ENCODE results near the gene SPATA19.

The SPATA19 gene

DNA sequence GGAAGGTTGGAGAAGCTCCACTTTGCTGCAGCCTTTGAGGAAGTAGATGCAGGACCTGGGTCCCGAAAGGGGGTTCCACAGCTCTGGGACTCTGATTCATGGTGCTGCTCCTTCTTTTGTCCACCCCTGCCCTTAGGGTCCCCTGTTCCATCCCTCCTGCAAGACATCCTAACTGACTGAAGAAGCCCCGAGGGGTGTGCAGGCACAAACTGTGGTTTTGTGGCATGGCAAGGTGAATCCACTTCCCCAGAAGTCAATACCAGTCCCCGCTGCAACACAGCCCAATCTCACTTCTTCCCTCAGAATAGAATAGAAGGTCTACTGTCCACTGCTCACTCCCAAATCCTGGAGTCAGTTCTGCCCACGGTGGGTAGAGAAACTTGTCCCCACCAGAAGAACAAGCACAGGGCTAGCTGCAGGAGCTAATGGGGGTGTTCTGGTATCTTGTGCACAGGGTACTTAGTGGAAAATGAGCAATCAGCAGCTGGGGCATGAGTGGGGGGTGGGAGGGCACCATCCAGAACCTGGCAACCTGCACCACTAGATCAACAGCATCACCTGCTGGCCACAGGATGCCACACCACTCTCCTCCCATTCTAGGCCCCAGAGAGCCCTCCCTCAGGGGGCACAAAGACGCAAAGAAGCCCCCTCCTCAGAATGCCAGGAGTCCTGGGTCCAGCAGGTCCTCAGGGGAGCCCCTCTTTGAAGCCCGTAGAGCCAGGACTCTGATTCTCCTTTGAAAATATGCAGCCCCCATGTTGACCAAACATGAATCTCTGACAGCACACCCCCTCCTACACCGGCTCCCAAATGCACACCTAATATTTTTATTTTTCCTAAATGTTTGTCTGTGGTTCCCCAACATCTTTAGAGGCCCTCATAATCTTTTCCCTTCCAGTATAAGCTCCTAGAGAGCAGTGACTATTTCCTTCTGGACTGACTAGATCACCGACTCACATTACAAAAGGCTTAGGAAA, 14.1 kb downstream of the SPATA19 start:
- DNase-seq (ENCODE audit: insufficient read length, low spot score): no peak
- FAIRE-seq: no peak

DNA sequence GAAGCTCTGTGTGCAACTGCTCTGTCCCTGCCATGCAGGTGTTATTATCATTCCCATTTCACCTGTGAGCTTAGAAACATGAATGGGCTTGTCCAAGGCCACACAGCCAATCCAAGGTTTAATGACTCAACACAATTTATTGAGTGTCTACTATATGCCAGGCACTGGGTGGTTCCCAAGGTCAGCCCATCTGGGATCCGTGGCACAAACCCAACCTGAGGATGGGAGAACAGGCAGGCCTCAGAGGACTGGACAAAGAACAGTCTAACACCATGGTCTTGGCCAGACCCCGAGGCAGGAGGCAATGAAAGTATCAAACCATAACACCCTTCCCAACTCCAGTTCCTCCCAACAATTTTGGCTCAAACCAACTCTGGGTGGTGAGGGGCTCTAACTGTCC, 15.7 kb downstream of the SPATA19 start:
- FAIRE-seq (no peak), DNase-seq (ENCODE audit: insufficient read length, low spot score) (no peak)
- no peak for TF ChIP-seq POLR2A (IDR thresholded peaks at IDR 0.05; ENCODE audit: low read depth, low read length)

More for the DNA sequence above, 14.1 kb downstream of the SPATA19 start:
- TF ChIP-seq POLR2A (IDR thresholded peaks at IDR 0.05; ENCODE audit: low read depth, low read length): no peak

DNA sequence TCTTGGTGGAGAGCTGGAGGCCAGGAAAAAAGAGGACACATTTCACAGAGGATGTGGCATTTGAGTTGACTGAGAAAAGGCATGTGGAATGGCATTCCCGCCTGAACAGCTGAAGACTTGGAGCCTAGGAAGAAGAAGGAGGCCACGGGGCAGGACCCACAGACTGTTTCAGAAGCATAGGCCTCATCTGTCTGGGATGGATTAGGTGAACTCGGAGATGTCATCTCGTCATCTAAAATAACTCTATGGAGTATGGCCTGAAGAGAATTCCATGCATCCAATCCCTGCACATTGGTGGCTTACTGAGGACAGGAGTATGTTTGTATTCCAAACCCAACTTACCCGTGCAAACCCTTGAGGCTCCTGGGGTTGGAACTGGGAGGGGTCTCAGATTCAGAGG, 16.4 kb downstream of the SPATA19 start:
- no peak for FAIRE-seq
- no peak for TF ChIP-seq POLR2A (IDR thresholded peaks at IDR 0.05; ENCODE audit: low read depth, low read length)

DNA sequence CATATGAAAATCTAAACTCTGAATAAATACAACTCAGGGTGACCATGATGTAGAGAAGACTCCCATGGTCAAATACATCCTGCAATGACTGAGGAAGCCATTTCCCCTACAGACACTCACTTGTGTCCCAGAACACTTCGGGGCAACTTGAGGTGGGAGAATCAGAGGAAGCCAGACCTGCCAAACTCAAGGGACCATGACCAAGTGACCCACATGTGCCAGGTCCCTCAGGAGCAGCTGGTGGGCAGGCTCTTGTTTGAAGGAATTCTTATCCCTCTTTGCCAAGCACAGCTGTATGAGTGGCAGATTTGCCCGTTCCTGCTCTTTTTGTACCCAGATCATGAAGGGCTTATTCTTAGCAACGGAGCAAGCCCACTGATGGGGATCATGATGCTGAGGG, 17.8 kb downstream of the SPATA19 start:
- TF ChIP-seq POLR2A (IDR thresholded peaks at IDR 0.05; ENCODE audit: low read depth, low read length): no peak
- no peak for FAIRE-seq
- DNase-seq (ENCODE audit: insufficient read length, low spot score): no peak

More for the DNA sequence above, 16.4 kb downstream of the SPATA19 start:
- DNase-seq (ENCODE audit: insufficient read length, low spot score): no peak

DNA sequence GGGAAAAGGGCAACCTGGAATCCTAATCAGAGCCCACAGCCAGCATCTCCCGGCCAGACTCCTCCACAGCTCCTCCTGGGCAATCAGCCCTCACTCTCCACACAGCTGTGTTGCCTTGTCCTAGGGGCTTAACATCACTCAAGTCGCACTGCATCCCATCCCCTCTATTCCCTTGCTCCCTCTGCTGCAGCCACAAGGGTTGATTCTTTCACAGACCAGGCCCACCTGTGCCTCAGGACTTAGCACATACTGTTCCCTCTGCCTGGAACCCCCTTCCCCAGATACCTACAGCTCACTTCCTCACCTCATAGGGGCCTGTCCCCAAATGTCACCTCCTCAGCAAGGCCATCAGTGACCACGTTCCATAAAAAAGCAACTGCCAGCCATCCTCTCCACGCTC, 18.4 kb downstream of the SPATA19 start:
- no peak for FAIRE-seq
- no peak for DNase-seq (ENCODE audit: insufficient read length, low spot score)
- TF ChIP-seq POLR2A (IDR thresholded peaks at IDR 0.05; ENCODE audit: low read depth, low read length): no peak

DNA sequence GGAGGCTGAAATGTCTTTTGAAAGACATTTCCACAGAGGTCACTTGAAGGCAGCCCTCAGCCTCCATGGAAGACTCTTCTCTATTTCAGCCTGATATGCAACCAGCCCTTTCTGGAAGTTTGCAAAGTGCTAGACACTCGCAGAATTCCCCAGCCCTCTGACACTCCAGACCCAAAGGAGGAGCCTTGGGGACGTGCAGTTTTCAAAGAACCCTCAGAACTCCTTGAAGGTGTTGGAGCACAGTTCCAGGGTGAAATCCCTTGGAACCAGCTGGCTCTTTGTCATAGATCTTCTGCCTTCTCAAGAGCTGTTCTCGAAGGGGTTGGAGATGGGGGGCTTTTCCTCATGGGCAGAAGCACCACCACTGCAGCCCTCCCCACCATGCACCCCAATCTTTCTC, 19.6 kb downstream of the SPATA19 start:
- TF ChIP-seq POLR2A (IDR thresholded peaks at IDR 0.05; ENCODE audit: low read depth, low read length): no peak
- FAIRE-seq (no peak), DNase-seq (ENCODE audit: insufficient read length, low spot score) (no peak)

DNA sequence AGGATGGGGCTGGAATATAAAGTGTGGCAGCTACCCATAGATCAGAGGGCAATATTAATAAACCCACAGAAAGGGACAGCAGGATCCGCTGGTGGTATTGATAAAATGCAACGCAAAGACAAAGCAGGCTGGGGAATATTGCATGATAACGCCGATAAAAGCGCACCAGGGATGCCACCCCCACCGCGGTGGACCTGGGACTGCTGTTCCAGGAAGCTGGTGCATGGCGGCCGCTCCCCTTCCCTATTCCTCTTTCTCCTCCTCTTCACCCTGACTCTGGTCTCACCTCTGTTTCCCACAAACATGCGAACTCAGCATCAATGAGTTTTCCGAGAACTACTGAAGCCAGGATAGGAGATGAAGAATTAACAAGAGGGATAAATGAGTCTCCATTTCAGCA, 20.2 kb downstream of the SPATA19 start:
- DNase-seq (ENCODE audit: insufficient read length, low spot score) (no peak), FAIRE-seq (no peak)
- TF ChIP-seq POLR2A (IDR thresholded peaks at IDR 0.05; ENCODE audit: low read depth, low read length): no peak

DNA sequence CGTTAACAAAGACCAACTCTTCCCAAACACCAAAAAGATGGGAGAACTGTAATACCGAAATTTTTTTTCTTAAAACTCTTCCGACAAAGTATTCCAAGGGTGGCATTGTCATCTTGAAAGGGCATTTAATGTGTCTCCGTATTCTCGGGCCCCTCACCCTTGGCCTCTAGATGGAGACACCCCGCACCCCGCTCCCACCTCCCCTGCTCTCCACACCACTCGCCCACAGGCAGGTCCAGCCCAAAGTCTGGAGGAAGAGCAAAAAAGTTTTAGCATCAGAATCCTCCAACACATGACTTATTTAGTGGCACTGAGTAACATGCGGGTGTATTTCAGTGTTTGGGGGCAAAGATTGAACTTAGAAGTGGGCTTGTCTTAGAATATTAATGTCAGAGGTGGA, 20.7 kb downstream of the SPATA19 start:
- no peak for DNase-seq (ENCODE audit: insufficient read length, low spot score)
- no peak for FAIRE-seq
- TF ChIP-seq POLR2A (IDR thresholded peaks at IDR 0.05; ENCODE audit: low read depth, low read length): no peak

DNA sequence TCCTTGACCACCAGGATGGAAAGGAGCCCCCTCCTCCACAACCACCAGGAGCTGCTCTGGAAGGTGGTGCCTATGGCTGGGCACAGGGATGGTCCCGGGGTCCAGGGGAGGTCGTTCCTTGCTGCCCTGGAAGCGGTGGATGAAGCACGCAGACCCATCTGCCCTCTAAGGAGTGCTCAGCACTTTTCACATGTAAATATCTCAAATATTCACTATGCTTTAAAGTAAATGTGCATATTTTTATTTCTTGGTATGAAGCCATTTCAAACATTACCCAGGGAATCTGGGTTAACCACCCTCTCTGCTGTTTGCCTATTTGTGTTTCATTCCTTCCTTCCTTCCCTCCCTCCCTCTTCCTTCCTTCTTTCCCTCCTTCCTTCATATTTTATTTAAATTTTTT, 21.7 kb downstream of the SPATA19 start:
- DNase-seq (ENCODE audit: insufficient read length, low spot score) (no peak), FAIRE-seq (no peak)
- TF ChIP-seq POLR2A (IDR thresholded peaks at IDR 0.05; ENCODE audit: low read depth, low read length): no peak

DNA sequence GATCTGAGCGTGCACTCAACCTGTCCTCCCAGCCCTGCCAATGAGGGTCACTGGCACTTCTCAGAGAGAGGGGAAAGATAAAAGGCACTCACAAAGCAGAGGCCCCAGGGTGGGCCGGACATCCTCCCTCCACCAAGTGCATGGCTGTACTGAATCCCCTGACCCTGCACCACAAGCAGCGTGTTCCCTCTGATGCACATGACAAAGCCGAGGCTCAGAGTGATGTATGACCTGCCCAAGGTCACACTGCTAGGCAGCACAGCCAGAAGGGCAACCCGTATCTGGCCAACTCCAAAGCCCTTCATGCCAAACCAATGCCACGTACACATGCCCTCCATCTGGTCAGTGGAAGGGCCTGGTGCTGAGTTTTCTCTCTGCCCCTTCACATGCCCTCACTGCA, 22.1 kb downstream of the SPATA19 start:
- no peak for FAIRE-seq
- TF ChIP-seq POLR2A (IDR thresholded peaks at IDR 0.05; ENCODE audit: low read depth, low read length): no peak

DNA sequence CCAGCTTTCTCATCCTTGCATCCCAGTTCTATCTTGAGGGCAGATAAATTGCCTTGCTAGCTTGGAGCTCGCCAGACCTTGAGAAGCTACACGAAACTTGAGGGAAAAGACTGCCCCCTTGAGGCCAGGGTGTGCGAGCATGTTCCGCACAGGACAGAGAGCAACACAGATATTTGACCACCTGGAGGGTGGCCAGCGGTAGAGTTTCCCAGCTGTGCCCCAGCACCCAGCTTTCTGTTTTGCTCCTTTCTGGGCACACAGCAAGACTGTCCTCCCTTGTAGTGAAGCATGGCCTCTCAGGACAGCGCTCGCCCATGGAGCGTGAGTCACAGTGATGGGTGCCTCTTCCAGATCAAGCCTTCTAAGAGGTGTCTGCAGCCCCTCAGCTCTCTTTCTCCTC, 23.5 kb downstream of the SPATA19 start:
- no peak for TF ChIP-seq POLR2A (IDR thresholded peaks at IDR 0.05; ENCODE audit: low read depth, low read length)
- DNase-seq (ENCODE audit: insufficient read length, low spot score) (peak; percentile 42), FAIRE-seq (peak; percentile 57)

More for the DNA sequence above, 22.1 kb downstream of the SPATA19 start:
- no peak for DNase-seq (ENCODE audit: insufficient read length, low spot score)

DNA sequence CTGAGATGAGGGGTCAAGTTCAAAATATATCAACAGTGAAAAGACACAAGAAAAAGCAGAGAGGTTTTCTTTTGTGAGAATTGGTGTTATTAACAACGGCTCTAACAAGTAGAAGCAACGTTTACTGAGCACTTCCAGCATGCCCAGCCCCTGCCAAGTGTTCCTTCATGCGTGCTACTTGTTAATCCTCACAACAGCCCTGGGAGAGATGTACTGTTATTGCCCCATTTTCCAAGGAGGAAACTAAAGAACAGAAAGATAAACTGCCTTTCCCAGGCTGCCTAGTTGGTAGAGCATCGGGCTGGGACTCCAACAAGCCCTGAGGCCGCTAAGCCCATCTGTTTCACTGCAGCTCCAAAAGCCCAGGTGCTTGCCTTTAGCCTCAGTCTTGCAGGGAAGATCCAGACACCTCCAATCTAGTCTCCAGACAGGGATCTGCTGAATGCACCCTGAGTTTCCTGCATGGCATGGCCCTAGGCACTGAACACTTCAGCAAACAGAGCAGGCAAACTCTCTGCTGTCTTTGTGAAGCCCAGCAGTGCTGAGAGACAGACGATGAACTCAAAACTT, 25.5 kb downstream of the SPATA19 start:
- FAIRE-seq (no peak), DNase-seq (ENCODE audit: insufficient read length, low spot score) (no peak)
- TF ChIP-seq POLR2A (IDR thresholded peaks at IDR 0.05; ENCODE audit: low read depth, low read length): no peak

DNA sequence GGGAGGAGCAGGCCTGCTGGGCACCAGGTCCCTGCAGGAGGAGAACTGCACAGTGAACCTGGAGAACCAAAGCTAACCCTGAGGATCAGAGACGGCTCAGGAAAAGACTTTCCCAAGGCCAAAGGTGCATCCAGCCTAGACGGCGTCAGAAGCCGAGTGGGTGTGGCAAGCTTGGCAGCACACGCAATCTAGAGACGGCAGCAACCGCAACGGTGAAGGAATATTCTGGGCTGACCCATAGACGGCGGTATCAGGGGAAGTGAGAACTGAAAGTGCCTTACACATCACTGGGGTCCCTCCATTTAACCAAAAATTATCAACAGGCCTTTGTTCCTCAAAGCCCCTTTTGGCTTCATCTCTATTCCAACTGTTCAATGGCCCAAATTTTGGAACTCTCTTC, 26.2 kb downstream of the SPATA19 start:
- no peak for DNase-seq (ENCODE audit: insufficient read length, low spot score)
- no peak for FAIRE-seq
- no peak for TF ChIP-seq POLR2A (IDR thresholded peaks at IDR 0.05; ENCODE audit: low read depth, low read length)

DNA sequence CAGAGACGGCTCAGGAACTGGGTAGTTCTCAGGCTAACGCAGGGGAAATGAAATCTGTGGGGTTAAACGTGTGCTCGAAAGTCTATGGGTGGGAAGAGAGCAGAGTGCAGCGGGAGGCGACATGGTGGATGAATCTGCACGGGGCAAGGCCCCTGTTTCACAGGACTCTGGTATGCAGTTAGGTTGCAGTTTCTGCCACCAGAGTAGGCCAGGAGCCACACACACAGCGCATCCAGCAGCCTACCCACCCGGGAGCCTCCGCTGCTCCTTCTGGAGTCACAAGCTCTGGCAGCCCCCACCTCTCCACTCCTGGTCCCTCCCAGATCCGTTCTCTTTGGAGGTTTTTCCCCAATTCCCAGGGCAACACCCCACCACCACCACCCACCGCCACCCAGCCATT, 27.0 kb downstream of the SPATA19 start:
- no peak for TF ChIP-seq POLR2A (IDR thresholded peaks at IDR 0.05; ENCODE audit: low read depth, low read length)
- no peak for DNase-seq (ENCODE audit: insufficient read length, low spot score)
- FAIRE-seq: no peak

DNA sequence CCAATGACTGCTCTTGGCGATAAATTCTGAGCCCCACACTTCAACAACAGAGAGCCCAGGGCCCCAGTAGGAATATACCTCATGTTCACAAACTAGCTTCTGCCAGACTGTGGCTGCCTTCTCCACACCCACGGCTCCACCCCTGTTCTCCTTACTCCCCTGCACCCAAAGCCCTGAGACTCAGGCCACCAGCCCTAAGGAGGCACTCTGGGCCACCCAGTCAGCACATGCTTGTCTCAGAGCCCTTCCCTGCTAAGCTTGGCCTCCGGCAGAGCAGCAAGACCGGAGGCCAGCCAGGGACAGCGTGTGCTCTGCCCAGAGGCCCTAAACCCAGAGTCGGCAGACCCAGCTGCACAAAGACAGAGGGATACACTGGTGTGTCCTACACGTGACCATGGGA, 27.9 kb downstream of the SPATA19 start:
- FAIRE-seq: no peak

More for the DNA sequence above, 27.9 kb downstream of the SPATA19 start:
- no peak for TF ChIP-seq POLR2A (IDR thresholded peaks at IDR 0.05; ENCODE audit: low read depth, low read length)
- no peak for DNase-seq (ENCODE audit: insufficient read length, low spot score)

Data from H54 (cell line).